LHCN-M2 (cell line): ENCODE data around the gene RNF141. TPM values are rescaled to one million over a fixed set of nuclear protein-coding genes. Genes with fewer than 3 reads are reported as not detected.

Source experiments
- DNase-seq: peaks from one replicate; pipeline ENCODE4 v3.0.0-alpha.2; 2012; ENCODE audit warnings: low read depth
- total RNA-seq: library from RNA; depleted of rRNA; stranded (reverse); fragments of >200 nt; gene quantifications from 2 replicates; pipeline ENCODE4 v1.2.3, GENCODE V29; 2014; rRNA removed

The RNF141 gene
- total RNA-seq, 1 experiment from 2014 or later: 28.8 TPM

DNA sequence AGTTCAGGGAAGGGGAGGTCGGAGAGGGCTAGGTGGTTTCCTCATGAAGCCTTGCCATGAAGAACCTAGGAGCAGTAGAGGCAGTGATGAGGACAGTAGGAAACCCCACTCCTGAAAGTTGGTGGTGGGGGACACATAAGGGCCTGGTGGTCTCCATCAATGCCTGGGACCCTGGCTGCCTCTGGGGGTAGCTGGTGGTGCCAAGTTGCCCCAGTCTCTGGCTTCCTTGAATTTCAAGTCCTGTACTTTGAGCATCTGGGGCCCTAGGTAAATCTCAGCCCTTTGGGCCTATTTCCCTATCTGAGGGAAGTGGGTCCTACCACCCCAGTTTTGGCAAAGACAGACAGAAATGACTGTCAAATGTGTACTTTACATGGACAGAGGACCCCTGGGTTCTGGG lies 57.8 kb downstream of the RNF141 start:
- DNase-seq: no peak

- no peak for DNase-seq
Measured at GRCh38 chr11:10481560-10482349, 59.2 kb downstream of the RNF141 start.

DNA sequence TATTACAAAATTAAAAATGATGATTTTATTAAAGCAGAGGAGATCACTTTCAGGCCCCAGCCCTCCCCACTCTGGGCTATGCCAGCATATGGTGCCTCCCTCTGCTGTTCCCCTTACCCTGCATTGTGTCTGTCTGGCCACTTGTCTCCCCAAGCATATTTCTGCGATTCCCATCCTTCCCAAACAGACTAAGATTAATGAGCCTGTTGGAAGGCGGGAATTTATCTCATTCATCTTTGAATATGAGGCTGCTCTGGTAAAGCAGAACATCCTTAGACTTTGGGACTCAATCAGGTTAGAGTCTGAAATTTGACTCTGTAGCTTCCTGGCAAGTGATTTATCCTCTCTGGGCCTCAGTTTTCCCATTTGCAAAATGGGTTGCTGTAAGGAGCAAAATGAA lies 60.2 kb downstream of the RNF141 start:
- no peak for DNase-seq

GRCh38 chr11:10480026-10480425 lies 61.0 kb downstream of the RNF141 start:
- no peak for DNase-seq

DNA sequence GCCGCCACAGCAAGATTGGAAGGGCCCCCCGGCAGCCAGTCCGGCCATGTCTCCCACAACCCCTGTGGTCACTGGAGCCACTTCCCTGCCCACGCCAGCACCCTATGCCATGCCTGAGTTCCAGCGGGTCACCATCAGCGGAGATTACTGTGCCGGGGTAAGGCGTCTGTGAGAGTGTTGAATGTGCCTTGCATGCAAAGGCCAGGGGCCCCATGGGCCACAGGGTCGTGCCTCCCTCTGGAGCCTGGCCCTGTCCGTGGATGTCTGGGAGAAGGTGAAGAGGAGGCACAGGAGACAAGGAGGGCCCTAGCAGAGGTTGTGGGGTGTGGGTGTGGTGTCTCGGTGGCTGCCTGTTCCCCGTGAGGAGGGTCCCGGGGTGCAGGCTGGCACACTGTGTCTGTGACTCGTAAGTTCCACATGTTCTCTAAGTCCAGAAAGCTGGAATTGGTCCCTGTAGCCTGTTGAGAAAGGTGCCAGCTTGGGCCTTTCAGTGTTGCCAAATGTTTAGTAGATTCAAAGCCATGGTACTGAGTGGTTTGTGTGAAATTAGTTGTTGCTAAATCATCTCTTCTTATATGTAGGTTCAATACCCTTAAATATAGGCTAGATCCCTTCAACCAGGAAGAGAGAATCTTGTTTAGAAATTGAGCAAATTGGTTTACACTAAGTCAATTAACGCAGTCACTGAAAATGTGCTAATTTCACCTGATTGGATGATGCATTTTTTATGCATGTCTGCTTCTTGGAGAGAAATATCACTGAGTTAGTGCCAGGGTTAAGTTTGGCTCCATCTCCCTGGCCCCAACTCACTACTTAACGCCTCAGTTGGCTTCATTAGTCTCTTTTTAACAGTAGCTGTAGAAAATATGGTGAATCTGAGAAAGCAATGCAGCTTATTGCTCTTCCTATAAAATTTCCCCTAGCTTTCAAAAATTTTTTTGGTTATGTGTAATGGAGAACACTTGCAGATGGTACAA lies 62.1 kb downstream of the RNF141 start:
- DNase-seq: no peak

- DNase-seq: peak; percentile 9
Measured at GRCh38 chr11:10478066-10478465, 62.9 kb downstream of the RNF141 start.

GRCh38 chr11:10477690-10478046 lies 63.3 kb downstream of the RNF141 start:
- DNase-seq: no peak

- no peak for DNase-seq
Measured at GRCh38 chr11:10476927-10477689, 63.9 kb downstream of the RNF141 start.

GRCh38 chr11:10476342-10476741 lies 64.6 kb downstream of the RNF141 start:
- DNase-seq: no peak

DNA sequence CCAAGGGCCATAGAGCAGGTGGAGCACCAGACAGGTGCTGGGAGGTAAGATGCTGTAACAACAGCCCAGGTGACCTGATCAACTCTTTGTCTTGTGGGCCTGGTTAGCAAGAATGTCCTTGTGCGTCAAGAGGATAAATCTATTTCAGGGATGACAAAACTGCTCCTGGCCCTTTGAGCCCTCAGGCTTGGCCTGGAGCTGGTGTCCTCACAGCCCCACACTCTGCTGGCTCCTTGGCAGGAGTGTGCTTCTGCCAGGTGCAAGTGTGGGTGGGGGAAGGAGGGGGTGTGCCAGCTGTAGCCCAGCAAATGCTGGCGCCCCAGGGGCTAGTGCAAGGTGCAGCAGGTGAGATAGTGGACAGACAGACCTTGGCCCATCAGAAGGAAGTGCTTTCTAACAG lies 66.4 kb downstream of the RNF141 start:
- no peak for DNase-seq

GRCh38 chr11:10473371-10473770 lies 67.6 kb downstream of the RNF141 start:
- no peak for DNase-seq

- no peak for DNase-seq
Measured at GRCh38 chr11:10462746-10463300, 78.2 kb downstream of the RNF141 start.

Other genes starting within 250 kb of the RNF141 start
- 31.6 and 32.1 TPM in 2 replicates for gene SBF2, start 247.0 kb downstream of the RNF141 start, total RNA-seq
- gene ADM, start 236.1 kb downstream of the RNF141 start, total RNA-seq: 160 and 164 TPM in 2 replicates
- 19.2 and 23.8 TPM in 2 replicates for gene AMPD3, start 85.9 kb downstream of the RNF141 start, total RNA-seq
- 0.06 TPM in 1 of 2 replicates, not detected in the other for gene LYVE1, start 27.5 kb upstream of the RNF141 start, total RNA-seq
- gene IRAG1, start 152.6 kb upstream of the RNF141 start, total RNA-seq: 0.38 and 1.3 TPM in 2 replicates
- gene CTR9, start 210.1 kb upstream of the RNF141 start, total RNA-seq: 20.5 and 25.1 TPM in 2 replicates